ENCODE data around the gene MBD1.

GRCh38 chr18:50320719-50321118, 39.4 kb upstream of the MBD1 start:
- no peak for TF ChIP-seq CTCF (conservative IDR thresholded peaks at IDR 0.05; ENCODE audit: low read length)
- no peak for TF ChIP-seq EZH2phosphoT487 (IDR thresholded peaks at IDR 0.05; ENCODE audit: borderline replicate concordance)
